Left lung (tissue), 10 donors: ENCODE data around the gene IL1B. TPM values are rescaled to one million over a fixed set of nuclear protein-coding genes. Genes with fewer than 3 reads are reported as not detected.

ENCODE experiments used
- ATAC-seq: fragments of 200-7000 bp; cut with Tn5 transposase; one replicate; pipeline ENCODE4 v1.9.1; 2020; ENCODE audit warnings: moderate library complexity
- DNase-seq, 4 donors: peaks; one replicate each; pipeline ENCODE4 v3.0.0-alpha.2; 2013 to 2020
- H3K27ac ChIP-seq, 2 donors: fragments of 200-600 bp; sonication (generic) in 1 of 2; one replicate each; pipeline versions ENCODE4 v1.5.0 to v1.8.0; 2020 to 2021
- H3K27me3 ChIP-seq, 2 donors: fragments of 200-600 bp; sonication (generic) in 1 of 2; one replicate each; pipeline versions ENCODE4 v1.5.0 to v1.8.0; 2020 to 2021
- H3K36me3 ChIP-seq, 2 donors: fragments of 200-600 bp; sonication (generic) in 1 of 2; one replicate each; pipeline versions ENCODE4 v1.5.0 to v1.8.0; 2020 to 2021
- H3K4me1 ChIP-seq, 2 donors: fragments of 200-600 bp; one replicate each; pipeline ENCODE4 v1.8.0; 2021
- H3K4me3 ChIP-seq, 2 donors: fragments of 200-600 bp; sonication (generic) in 1 of 2; one replicate each; pipeline versions ENCODE4 v1.5.0 to v1.8.0; 2020 to 2021; ENCODE audit warnings: mild to moderate bottlenecking in 1 of 2
- H3K9me3 ChIP-seq, 2 donors: fragments of 200-600 bp; sonication (generic) in 1 of 2; one replicate each; pipeline versions ENCODE4 v1.5.0 to v1.8.0; 2020 to 2021
- CTCF ChIP-seq, 2 donors: fragments of 200-600 bp; sonication (generic) in 1 of 2; IDR thresholded peaks; one replicate each; pipeline versions ENCODE4 v1.5.0 to v1.8.0; 2021; ENCODE audit warnings: antibody characterized with exemption in 2 of 2
- intact Hi-C, 2 donors: fragments of 100-400 bp; cut with DNase I; formaldehyde crosslinking; loops; one replicate each; pipeline versions ENCODE4 v1.11.2 to v1.14.2; 2022
- polyA plus RNA-seq, 6 donors: library from polyadenylated mRNA; unstranded; fragments of 120-200 nt; gene quantifications; one replicate each; pipeline ENCODE4 v1.2.1, GENCODE V29; 2013; ENCODE audit not compliant: insufficient read length in 6 of 6
- total RNA-seq, 2 donors: library from RNA; stranded (reverse); fragmentation: NEBNext Ultra II Directional; extraction: Animal tissue kit (Norgen Biotek cat#: 25700); gene quantifications; one replicate each; pipeline ENCODE4 v1.2.1, GENCODE V29; 2021
- donor health status: DM: no; HTN: yes; CAD: no.
- donor health status: DM: no; HTN: no; CAD: no.

Gene IL1B
- total and polyA plus RNA-seq, 8 donors: 0.58 to 38.1 (median 2.2) TPM

- DNase-seq (no peak), ATAC-seq (no peak)
- no peak overlapping the region for H3K4me3 ChIP-seq
- intact Hi-C loops: no loop called here
- H3K36me3 ChIP-seq: no peaks in the 10 kb centered on the region
- H3K27me3 ChIP-seq: no peaks in the 10 kb centered on the region
- H3K4me1 ChIP-seq: peaks cover 12 to 51% of the 10 kb centered on the region in 2 donors
- no peak for TF ChIP-seq CTCF (IDR thresholded peaks at IDR 0.05)
- H3K9me3 ChIP-seq: no peaks in the 10 kb centered on the region
- H3K27ac ChIP-seq: no peak overlapping the region
These were observed 40.1 kb downstream of the IL1B start for GRCh38 chr2:112796486-112796885.

DNA sequence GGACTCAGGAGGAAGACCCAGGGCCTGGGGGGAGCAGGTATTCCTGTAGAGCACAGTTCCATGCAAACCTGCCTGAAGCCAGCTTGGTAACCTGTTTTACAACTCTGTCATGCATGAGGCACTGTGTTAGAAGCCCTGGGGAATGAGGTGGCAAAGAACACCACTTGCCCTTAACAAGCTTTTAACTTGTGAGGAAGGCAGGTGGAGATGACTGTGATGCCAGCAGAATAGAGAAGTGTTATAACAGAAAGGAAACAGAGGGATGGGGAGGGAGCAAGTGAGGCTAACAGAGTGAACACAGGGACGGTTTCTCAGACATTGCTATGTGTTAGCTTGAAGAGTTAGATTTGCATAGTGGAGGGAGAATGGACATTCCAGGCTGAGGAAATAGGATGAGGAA lies 40.8 kb downstream of the IL1B start:
- Histone ChIP-seq H3K36me3 (no peaks in the 10 kb centered on the region), H3K4me3 (no peak overlapping the region), H3K27me3 (no peaks in the 10 kb centered on the region), H3K4me1 (peaks cover 12 to 51% of the 10 kb centered on the region in 2 donors), H3K27ac (peak overlapping the region in 1 of 2 donors; percentile 8), H3K9me3 (no peaks in the 10 kb centered on the region)
- DNase-seq (peak in 1 of 4 donors; percentile 45), ATAC-seq (peak; percentile 9)
- TF ChIP-seq CTCF (IDR thresholded peaks at IDR 0.05): no peak
- intact Hi-C loops: no loop called here

- DNase-seq (no peak), ATAC-seq (no peak)
- Histone ChIP-seq H3K36me3 (no peaks in the 10 kb centered on the region), H3K27ac (no peak overlapping the region), H3K9me3 (no peaks in the 10 kb centered on the region), H3K4me3 (no peak overlapping the region), H3K4me1 (peaks cover 12 to 51% of the 10 kb centered on the region in 2 donors), H3K27me3 (no peaks in the 10 kb centered on the region)
- intact Hi-C loops: no loop called here
- TF ChIP-seq CTCF (IDR thresholded peaks at IDR 0.05): no peak
These were observed 41.7 kb downstream of the IL1B start for GRCh38 chr2:112794841-112795240.

DNA sequence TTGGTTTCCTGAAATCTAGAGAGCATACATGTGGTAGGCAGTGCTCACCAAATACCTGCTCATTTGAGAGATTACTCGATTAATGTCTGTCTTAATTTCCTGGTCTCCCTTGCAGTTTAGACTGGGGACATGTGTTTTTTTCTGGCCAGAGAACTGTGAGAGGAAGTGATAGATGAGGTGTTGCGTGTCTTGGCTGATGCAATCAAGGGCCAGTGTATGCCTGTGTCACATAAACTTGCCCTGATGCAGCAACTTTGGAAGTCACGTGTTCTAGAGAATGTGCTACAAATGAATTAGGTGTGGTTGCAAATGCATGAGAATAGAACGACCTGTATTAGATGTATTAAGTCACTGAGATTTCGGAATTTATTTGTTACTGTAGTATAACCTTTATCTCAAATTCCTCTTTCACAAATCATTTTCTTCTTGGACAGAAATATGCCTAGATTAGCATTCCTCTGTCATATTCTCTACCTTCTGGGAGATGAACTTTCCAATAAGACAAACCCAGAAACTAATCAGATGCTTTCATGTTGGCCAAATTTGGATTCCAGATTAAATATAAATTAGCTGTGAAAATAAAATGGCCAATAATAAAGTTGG lies 42.3 kb downstream of the IL1B start:
- H3K9me3 ChIP-seq: no peaks in the 10 kb centered on the region
- peak overlapping the region in 1 of 2 donors; percentile 87 for H3K27ac ChIP-seq
- H3K4me3 ChIP-seq: no peak overlapping the region
- no peak for TF ChIP-seq CTCF (IDR thresholded peaks at IDR 0.05)
- DNase-seq (peak in 3 of 4 donors; percentile 57 to 74 (median 73)), ATAC-seq (peak; percentile 84)
- intact Hi-C loops: no loop called here
- H3K27me3 ChIP-seq: no peaks in the 10 kb centered on the region
- H3K36me3 ChIP-seq: no peaks in the 10 kb centered on the region
- H3K4me1 ChIP-seq: peaks cover 12 to 46% of the 10 kb centered on the region in 2 donors

DNA sequence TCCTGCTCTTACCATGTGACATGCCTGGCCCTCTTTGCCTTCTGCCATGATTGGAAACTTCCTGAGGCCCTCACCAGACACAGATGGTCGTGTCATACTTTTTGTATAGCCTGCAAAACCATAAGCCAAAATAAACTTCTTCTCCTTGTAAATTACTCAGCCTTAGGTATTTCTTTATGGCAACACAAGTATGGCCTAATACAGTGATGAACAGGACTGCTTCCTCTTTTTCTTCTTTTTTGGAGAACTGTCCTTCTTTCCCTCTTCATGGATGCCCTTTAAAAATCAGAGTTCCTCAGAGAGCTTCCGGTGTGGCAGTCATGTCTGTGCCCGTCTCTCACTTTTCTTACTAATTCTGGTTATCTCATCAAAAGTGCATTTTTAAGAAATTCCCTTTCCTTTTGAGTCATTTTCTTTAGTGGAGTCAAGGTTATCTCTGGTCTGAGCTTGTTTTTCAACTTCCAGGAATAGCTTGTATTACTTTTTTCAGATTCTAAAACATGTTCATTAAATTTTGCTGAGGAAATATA lies 43.1 kb downstream of the IL1B start:
- Histone ChIP-seq H3K36me3 (no peaks in the 10 kb centered on the region), H3K4me1 (peaks cover 12 to 46% of the 10 kb centered on the region in 2 donors), H3K9me3 (no peaks in the 10 kb centered on the region), H3K4me3 (no peak overlapping the region), H3K27me3 (no peaks in the 10 kb centered on the region), H3K27ac (peak overlapping the region in 1 of 2 donors; percentile 87)
- intact Hi-C loops: no loop called here
- DNase-seq (no peak), ATAC-seq (peak; percentile 63)
- no peak for TF ChIP-seq CTCF (IDR thresholded peaks at IDR 0.05)
